GM19193 (cell line): Measurements from ENCODE around the gene PRMT3.

Experiments
- POLR2A ChIP-seq: IDR thresholded peaks from 4 replicates; pipeline ENCODE4 v1.6.1; 2011; ENCODE audit not compliant: insufficient read depth, insufficient read length; ENCODE audit errors: extremely low read depth

PRMT3 gene

GRCh38 chr11:20467487-20468185 lies 80.1 kb downstream of the PRMT3 start:
- no peak for TF ChIP-seq POLR2A

- TF ChIP-seq POLR2A, result no peak
Measured at GRCh38 chr11:20470348-20470747, 82.8 kb downstream of the PRMT3 start.

- no peak for TF ChIP-seq POLR2A
Measured at GRCh38 chr11:20474176-20474881, 86.8 kb downstream of the PRMT3 start.

GRCh38 chr11:20474882-20475517 lies 87.5 kb downstream of the PRMT3 start:
- TF ChIP-seq POLR2A, result no peak

- TF ChIP-seq POLR2A, result no peak
Measured at GRCh38 chr11:20477418-20478090, 90.0 kb downstream of the PRMT3 start.

- TF ChIP-seq POLR2A, result no peak
Measured at GRCh38 chr11:20479513-20479912, 92.0 kb downstream of the PRMT3 start.

GRCh38 chr11:20483931-20484330 lies 96.4 kb downstream of the PRMT3 start:
- TF ChIP-seq POLR2A, result no peak

GRCh38 chr11:20488352-20488751 lies 100.8 kb downstream of the PRMT3 start:
- TF ChIP-seq POLR2A, result no peak

- no peak for TF ChIP-seq POLR2A
Measured at GRCh38 chr11:20489948-20490347, 102.4 kb downstream of the PRMT3 start.

GRCh38 chr11:20493340-20493739 lies 105.8 kb downstream of the PRMT3 start:
- no peak for TF ChIP-seq POLR2A

- TF ChIP-seq POLR2A, result no peak
Measured at GRCh38 chr11:20497124-20497792, 109.7 kb downstream of the PRMT3 start.

- TF ChIP-seq POLR2A, result no peak
Measured at GRCh38 chr11:20501252-20501651, 113.7 kb downstream of the PRMT3 start.

- TF ChIP-seq POLR2A, result no peak
Measured at GRCh38 chr11:20501971-20502370, 114.5 kb downstream of the PRMT3 start.

GRCh38 chr11:20511982-20512381 lies 124.5 kb downstream of the PRMT3 start:
- TF ChIP-seq POLR2A, result no peak

- TF ChIP-seq POLR2A, result no peak
Measured at GRCh38 chr11:20512869-20513268, 125.4 kb downstream of the PRMT3 start.
